HepG2 (cell line): ENCODE results near the gene VAC14. TPM values are rescaled to one million over a fixed set of nuclear protein-coding genes. Genes with fewer than 3 reads are reported as not detected.

Source experiments
- CBX1 ChIP-seq: IDR thresholded peaks from one replicate; pipeline ENCODE4 v1.6.1; 2016; ENCODE audit warnings: antibody characterized with exemption, low read depth
- CEBPZ ChIP-seq: IDR thresholded peaks from 2 replicates; pipeline ENCODE4 v1.6.1; 2012; ENCODE audit warnings: low read length, improper control_type of control experiment
- FLYWCH1 ChIP-seq: sonication (generic); formaldehyde crosslinking; IDR thresholded peaks from 2 replicates; pipeline ENCODE4 v1.8.1; 2023; ENCODE audit warnings: mild to moderate bottlenecking, missing genetic modification reagents
- FOXJ3 ChIP-seq: sonication (generic); formaldehyde crosslinking; IDR thresholded peaks from 2 replicates; pipeline ENCODE4 v1.4.0; 2020; ENCODE audit warnings: missing genetic modification reagents, mild to moderate bottlenecking, borderline replicate concordance
- GPBP1L1 ChIP-seq: sonication (generic); formaldehyde crosslinking; IDR thresholded peaks from 2 replicates; pipeline ENCODE4 v1.5.0; 2020; ENCODE audit warnings: mild to moderate bottlenecking, missing genetic modification reagents
- GRHL1 ChIP-seq: sonication (generic); formaldehyde crosslinking; conservative IDR thresholded peaks from 2 replicates; pipeline ENCODE4 v1.8.0; 2022; ENCODE audit warnings: missing genetic modification reagents
- HCFC1 ChIP-seq: fragments of 150-350 bp; IDR thresholded peaks from 2 replicates; pipeline ENCODE4 v1.6.1; 2014; ENCODE audit warnings: low read depth, low read length
- HNRNPH1 ChIP-seq: fragments of 200-400 bp; formaldehyde crosslinking; optimal IDR thresholded peaks from 2 replicates; pipeline ENCODE3; 2017; ENCODE audit warnings: mild to moderate bottlenecking, low read depth, low read length
- KAT7 ChIP-seq: IDR thresholded peaks from 2 replicates; pipeline ENCODE4 v1.6.1; 2018; ENCODE audit warnings: borderline replicate concordance, missing compliant biosample characterization
- NR2F1 ChIP-seq, 2 experiments: fragments of 450-650 bp in 1 of 2; formaldehyde crosslinking in 1 of 2; IDR thresholded peaks; 2 replicates each; pipeline versions ENCODE4 v1.5.0 to v1.6.1; 2016 to 2020; ENCODE audit warnings: mild to moderate bottlenecking in 1 of 2, missing compliant biosample characterization in 1 of 2, missing genetic modification reagents in 1 of 2, moderate library complexity in 1 of 2
- POLR2AphosphoS5 ChIP-seq: IDR thresholded peaks from 2 replicates; pipeline ENCODE4 v1.6.1; 2012; ENCODE audit warnings: low read depth, low read length
- TBX3 ChIP-seq: fragments of 450-650 bp; IDR thresholded peaks from 2 replicates; pipeline ENCODE4 v1.6.1; 2017; ENCODE audit warnings: antibody characterized with exemption, mild to moderate bottlenecking, inconsistent platforms, borderline replicate concordance
- TRIM22 ChIP-seq: fragments of 450-650 bp; IDR thresholded peaks from 2 replicates; pipeline ENCODE4 v1.6.1; 2017
- ZNF263 ChIP-seq: sonication (generic); formaldehyde crosslinking; IDR thresholded peaks from 2 replicates; pipeline ENCODE4 v1.4.0; 2020; ENCODE audit warnings: missing genetic modification reagents
- ZNF33A ChIP-seq: sonication (generic); formaldehyde crosslinking; IDR thresholded peaks from 2 replicates; pipeline ENCODE4 v1.5.1; 2020; ENCODE audit warnings: missing genetic modification reagents, mild to moderate bottlenecking, moderate library complexity, borderline replicate concordance
- ZNF512 ChIP-seq: sonication (generic); formaldehyde crosslinking; IDR thresholded peaks from 2 replicates; pipeline ENCODE4 v1.4.0; 2020; ENCODE audit warnings: mild to moderate bottlenecking, missing genetic modification reagents
- ZNF556 ChIP-seq: sonication (generic); formaldehyde crosslinking; IDR thresholded peaks from 2 replicates; pipeline ENCODE4 v1.4.0; 2020; ENCODE audit warnings: mild to moderate bottlenecking, missing genetic modification reagents, borderline replicate concordance
- ZNF615 ChIP-seq: sonication (generic); formaldehyde crosslinking; IDR thresholded peaks from 2 replicates; pipeline ENCODE4 v1.5.0; 2020; ENCODE audit warnings: mild to moderate bottlenecking, missing genetic modification reagents, borderline replicate concordance
- ZNF670 ChIP-seq: sonication (generic); formaldehyde crosslinking; IDR thresholded peaks from 2 replicates; pipeline ENCODE4 v1.8.0; 2022; ENCODE audit warnings: mild to moderate bottlenecking, missing genetic modification reagents, borderline replicate concordance
- polyA plus RNA-seq, 8 experiments: library from polyadenylated mRNA; depleted of rRNA in 3 of 8; stranded (reverse) in 7 of 8; unstranded in 1 of 8; fragments of >200 nt; fragmentation: Illumina TruSeq in 4 of 8; extraction: Trizol in 4 of 8; gene quantifications; 2 replicates each; pipeline versions ENCODE4 v1.2.1 to v1.2.3, GENCODE V29; 2011 to 2016; ENCODE audit warnings: low read depth in 4 of 8, missing spikeins in 1 of 8, mixed read lengths in 1 of 8; ENCODE audit not compliant: insufficient read depth in 1 of 8
- total RNA-seq, 5 experiments: library from RNA; depleted of rRNA; stranded (reverse); fragments of >200 nt; fragmentation: Illumina TruSeq; extraction: Trizol; gene quantifications; 2 replicates each; pipeline ENCODE4 v1.2.3, GENCODE V29; 2016; ENCODE audit warnings: low read depth in 1 of 5

The VAC14 gene
- total and polyA plus RNA-seq, 2 of the 13 experiments (the other 11 are each of a cell fraction or from before 2014, with no cell fraction given) = 23.5 to 24.6 TPM

- TF ChIP-seq CEBPZ = no peak
- TF ChIP-seq GRHL1 (CRISPR knock-in tag) = no peak
- TF ChIP-seq FLYWCH1 (CRISPR knock-in tag) = peak; percentile 65; the same call in 1 of the 2 replicates
- TF ChIP-seq CBX1 = no peak
- TF ChIP-seq HNRNPH1 = peak; percentile 66
- TF ChIP-seq TRIM22 = no peak
- TF ChIP-seq ZNF33A (CRISPR knock-in tag) = peak; percentile 18; the same call in 1 of the 2 replicates
- peak; percentile 88 for TF ChIP-seq TBX3
- TF ChIP-seq FOXJ3 (CRISPR knock-in tag) = peak; percentile 52; the same call in 1 of the 2 replicates
- TF ChIP-seq ZNF263 = peak; percentile 11; the same call in 1 of the 2 replicates
- peak; percentile 90 for TF ChIP-seq ZNF556
- no peak for TF ChIP-seq GPBP1L1
- peak; percentile 97 for TF ChIP-seq ZNF670 (CRISPR knock-in tag)
- TF ChIP-seq POLR2AphosphoS5 = peak; percentile 80
- TF ChIP-seq ZNF615 (CRISPR knock-in tag) = 0 out of 2 replicates have a peak, but pooled peaks have one; percentile 0
- no peak for TF ChIP-seq ZNF512
- peak; percentile 14 to 29; a peak in 1 of 4 replicates for TF ChIP-seq NR2F1 (CRISPR knock-in tag; IDR thresholded peaks at IDR 0.05)
- TF ChIP-seq HCFC1 = no peak
- peak; percentile 91; the same call in 1 of the 2 replicates for TF ChIP-seq KAT7 (CRISPR knock-in tag)
Observed at GRCh38 chr16:70725024-70725911, 75.7 kb downstream of the VAC14 start (continued).
